ENCODE data around the gene ST14.

Gene ST14

GRCh38 chr11:130208241-130209127, 48.9 kb downstream of the ST14 start:
- no peak for DNase-seq (ENCODE audit: low read depth, low spot score)

- no peak for DNase-seq (ENCODE audit: low read depth, low spot score)
These were observed 49.7 kb downstream of the ST14 start for GRCh38 chr11:130209128-130209932.

- DNase-seq (ENCODE audit: low read depth, low spot score): no peak
These were observed 50.6 kb downstream of the ST14 start for GRCh38 chr11:130209954-130210854.

- no peak for DNase-seq (ENCODE audit: low read depth, low spot score)
These were observed 51.6 kb downstream of the ST14 start for GRCh38 chr11:130211144-130211543.

GRCh38 chr11:130211781-130212401, 52.3 kb downstream of the ST14 start:
- no peak for DNase-seq (ENCODE audit: low read depth, low spot score)

GRCh38 chr11:130212431-130212961, 52.9 kb downstream of the ST14 start:
- no peak for DNase-seq (ENCODE audit: low read depth, low spot score)

GRCh38 chr11:130213143-130213978, 53.8 kb downstream of the ST14 start:
- DNase-seq (ENCODE audit: low read depth, low spot score): peak; percentile 6

GRCh38 chr11:130213979-130214281, 54.3 kb downstream of the ST14 start:
- no peak for DNase-seq (ENCODE audit: low read depth, low spot score)

- no peak for DNase-seq (ENCODE audit: low read depth, low spot score)
These were observed 55.4 kb downstream of the ST14 start for GRCh38 chr11:130214861-130215530.

GRCh38 chr11:130215531-130216220, 56.1 kb downstream of the ST14 start:
- no peak for DNase-seq (ENCODE audit: low read depth, low spot score)

- no peak for DNase-seq (ENCODE audit: low read depth, low spot score)
These were observed 56.6 kb downstream of the ST14 start for GRCh38 chr11:130216221-130216550.

- no peak for DNase-seq (ENCODE audit: low read depth, low spot score)
These were observed 57.1 kb downstream of the ST14 start for GRCh38 chr11:130216591-130217132.

GRCh38 chr11:130217133-130218031, 57.8 kb downstream of the ST14 start:
- DNase-seq (ENCODE audit: low read depth, low spot score): no peak

GRCh38 chr11:130218501-130219070, 59.0 kb downstream of the ST14 start:
- no peak for DNase-seq (ENCODE audit: low read depth, low spot score)

- DNase-seq (ENCODE audit: low read depth, low spot score): no peak
These were observed 59.6 kb downstream of the ST14 start for GRCh38 chr11:130219148-130219547.

GRCh38 chr11:130220311-130221035, 60.9 kb downstream of the ST14 start:
- DNase-seq (ENCODE audit: low read depth, low spot score): no peak
